ENCODE measurements around the gene KDM2B.

KDM2B gene

GRCh38 chr12:121610239-121611149, 29.7 kb upstream of the KDM2B start:
- H3K27me3 ChIP-seq (replicated peaks; ENCODE audit: control insufficient read depth, insufficient read depth, low read length), result no peaks in the 10 kb centered on the region
- no peaks in the 10 kb centered on the region for H3K36me3 ChIP-seq (ENCODE audit: control insufficient read depth, insufficient read depth, low read length)
- no peak for TF ChIP-seq CTCF (IDR thresholded peaks at IDR 0.05; ENCODE audit: insufficient read depth, low read length, poor library complexity, severe bottlenecking)
- no peak overlapping the region for H3K4me3 ChIP-seq (replicated peaks; ENCODE audit: low read depth, low read length)
- DNase-seq (ENCODE audit: extremely low read depth, insufficient read length), result no peak

- no peaks in the 10 kb centered on the region for H3K27me3 ChIP-seq (replicated peaks; ENCODE audit: control insufficient read depth, insufficient read depth, low read length)
- no peaks in the 10 kb centered on the region for H3K36me3 ChIP-seq (ENCODE audit: control insufficient read depth, insufficient read depth, low read length)
- DNase-seq (ENCODE audit: extremely low read depth, insufficient read length), result no peak
- TF ChIP-seq CTCF (IDR thresholded peaks at IDR 0.05; ENCODE audit: insufficient read depth, low read length, poor library complexity, severe bottlenecking), result no peak
- H3K4me3 ChIP-seq (replicated peaks; ENCODE audit: low read depth, low read length), result no peak overlapping the region
Measured at GRCh38 chr12:121608301-121608700, 27.5 kb upstream of the KDM2B start.

- H3K4me3 ChIP-seq (replicated peaks; ENCODE audit: low read depth, low read length), result no peak overlapping the region
- H3K36me3 ChIP-seq (ENCODE audit: control insufficient read depth, insufficient read depth, low read length), result no peaks in the 10 kb centered on the region
- no peaks in the 10 kb centered on the region for H3K27me3 ChIP-seq (replicated peaks; ENCODE audit: control insufficient read depth, insufficient read depth, low read length)
- TF ChIP-seq CTCF (IDR thresholded peaks at IDR 0.05; ENCODE audit: insufficient read depth, low read length, poor library complexity, severe bottlenecking), result no peak
- DNase-seq (ENCODE audit: extremely low read depth, insufficient read length), result no peak
Measured at GRCh38 chr12:121603581-121603980, 22.8 kb upstream of the KDM2B start.

- H3K27me3 ChIP-seq (replicated peaks; ENCODE audit: control insufficient read depth, insufficient read depth, low read length), result no peaks in the 10 kb centered on the region
- H3K4me3 ChIP-seq (replicated peaks; ENCODE audit: low read depth, low read length), result no peak overlapping the region
- no peaks in the 10 kb centered on the region for H3K36me3 ChIP-seq (ENCODE audit: control insufficient read depth, insufficient read depth, low read length)
- no peak for DNase-seq (ENCODE audit: extremely low read depth, insufficient read length)
- no peak for TF ChIP-seq CTCF (IDR thresholded peaks at IDR 0.05; ENCODE audit: insufficient read depth, low read length, poor library complexity, severe bottlenecking)
Measured at GRCh38 chr12:121602766-121603165, 21.9 kb upstream of the KDM2B start.

- no peak overlapping the region for H3K4me3 ChIP-seq (replicated peaks; ENCODE audit: low read depth, low read length)
- no peaks in the 10 kb centered on the region for H3K27me3 ChIP-seq (replicated peaks; ENCODE audit: control insufficient read depth, insufficient read depth, low read length)
- TF ChIP-seq CTCF (IDR thresholded peaks at IDR 0.05; ENCODE audit: insufficient read depth, low read length, poor library complexity, severe bottlenecking), result no peak
- no peak for DNase-seq (ENCODE audit: extremely low read depth, insufficient read length)
- no peaks in the 10 kb centered on the region for H3K36me3 ChIP-seq (ENCODE audit: control insufficient read depth, insufficient read depth, low read length)
Measured at GRCh38 chr12:121600702-121601336, 20.0 kb upstream of the KDM2B start.

All from GM06990 (cell line).